ENCODE data around the gene SMG7. TPM values are rescaled to one million over a fixed set of nuclear protein-coding genes. Genes with fewer than 3 reads are reported as not detected.

SMG7 gene
- total and polyA plus RNA-seq, 10 of the 15 experiments (the other 5 are each of a cell fraction or from before 2014, with no cell fraction given): 9.5 to 65.4 (median 42.7) TPM

DNA sequence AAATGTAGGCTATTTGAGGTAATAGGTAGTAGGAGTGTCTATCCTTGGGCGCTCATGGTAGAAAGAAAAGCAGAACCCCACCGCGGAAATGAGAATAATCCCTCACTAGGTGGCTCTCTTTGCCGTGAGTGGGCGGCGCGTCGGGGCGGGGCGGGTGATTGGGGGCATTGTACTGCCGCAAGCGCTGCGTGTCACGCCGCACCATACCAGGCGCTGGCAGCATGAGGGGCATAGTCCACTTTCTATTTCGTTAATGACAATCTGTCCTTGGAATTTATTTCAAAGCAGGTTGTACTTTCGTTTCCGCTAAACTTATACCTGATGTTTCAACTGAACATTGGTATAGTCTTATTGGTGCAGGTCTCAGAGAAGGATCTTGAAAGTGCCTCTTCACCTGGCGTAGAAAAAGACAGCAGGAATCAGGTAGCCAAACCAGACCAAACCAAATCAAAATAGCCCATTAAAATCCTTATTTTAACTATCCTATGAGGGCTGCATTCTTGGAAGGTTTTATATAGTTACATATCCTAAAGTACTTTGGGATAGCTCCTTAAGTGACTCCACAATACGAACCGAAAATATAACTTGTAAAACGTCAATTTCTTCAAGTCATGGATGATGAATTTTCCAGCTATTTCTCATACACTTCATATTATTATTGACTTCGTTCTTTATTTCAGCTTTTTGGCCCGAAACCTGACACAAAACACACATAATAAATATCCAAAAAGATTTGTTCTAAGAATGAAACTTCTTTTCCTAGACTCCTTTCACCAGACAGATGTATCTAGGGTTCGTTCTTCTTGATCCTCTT, 1.9 kb upstream of the SMG7 start (continued):
- TF ChIP-seq, protein P1, sequence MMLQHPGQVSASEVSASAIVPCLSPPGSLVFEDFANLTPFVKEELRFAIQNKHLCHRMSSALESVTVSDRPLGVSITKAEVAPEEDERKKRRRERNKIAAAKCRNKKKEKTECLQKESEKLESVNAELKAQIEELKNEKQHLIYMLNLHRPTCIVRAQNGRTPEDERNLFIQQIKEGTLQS (IDR thresholded peaks at IDR 0.05; ENCODE audit: borderline replicate concordance, extremely low read depth, low read depth, low read length): no peak
- TF ChIP-seq, protein P2, sequence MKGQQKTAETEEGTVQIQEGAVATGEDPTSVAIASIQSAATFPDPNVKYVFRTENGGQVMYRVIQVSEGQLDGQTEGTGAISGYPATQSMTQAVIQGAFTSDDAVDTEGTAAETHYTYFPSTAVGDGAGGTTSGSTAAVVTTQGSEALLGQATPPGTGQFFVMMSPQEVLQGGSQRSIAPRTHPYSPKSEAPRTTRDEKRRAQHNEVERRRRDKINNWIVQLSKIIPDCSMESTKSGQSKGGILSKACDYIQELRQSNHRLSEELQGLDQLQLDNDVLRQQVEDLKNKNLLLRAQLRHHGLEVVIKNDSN (IDR thresholded peaks at IDR 0.05; ENCODE audit: borderline replicate concordance, extremely low read length, insufficient read depth, low read depth, low read length): no peak
- TF ChIP-seq FOXK2 (IDR thresholded peaks at IDR 0.05) (no peak), SPI1 (IDR thresholded peaks at IDR 0.05; ENCODE audit: borderline replicate concordance, insufficient read depth, low read depth, low read length) (peak; percentile 64; the same call in 1 of the 2 replicates), MTA3 (IDR thresholded peaks at IDR 0.05; ENCODE audit: borderline replicate concordance, low read length) (no peak), NBN (IDR thresholded peaks at IDR 0.05) (0 out of 2 replicates have a peak, but pooled peaks have one; percentile 53), CHD4 (IDR thresholded peaks at IDR 0.05) (no peak), IKZF1 (conservative IDR thresholded peaks at IDR 0.05) (peak; percentile 66), CBX3 (IDR thresholded peaks at IDR 0.05; ENCODE audit: borderline replicate concordance, low read depth) (no peak), MTA2 (IDR thresholded peaks at IDR 0.05; ENCODE audit: low read depth) (peak; percentile 38; the same call in 1 of the 2 replicates), ESRRA (IDR thresholded peaks at IDR 0.05; ENCODE audit: low read length) (peak; percentile 72; the same call in 1 of the 2 replicates), BRCA1 (IDR thresholded peaks at IDR 0.05; ENCODE audit: low read depth, low read length) (no peak), NRF1 (conservative IDR thresholded peaks at IDR 0.05; ENCODE audit: low read depth, low read length) (no peak), CREM (IDR thresholded peaks at IDR 0.05; ENCODE audit: low read depth) (peak; percentile 72; the same call in 1 of the 2 replicates), EZH2 (IDR thresholded peaks at IDR 0.05; ENCODE audit: borderline replicate concordance, control insufficient read depth, low read depth, low read length) (no peak), ETV6 (conservative IDR thresholded peaks at IDR 0.05 in 1 of 2, IDR thresholded peaks at IDR 0.05 in 1 of 2; ENCODE audit: borderline replicate concordance in 1 of 2, low read depth in 1 of 2) (no peak), ZBED1 (IDR thresholded peaks at IDR 0.05; ENCODE audit: borderline replicate concordance) (peak; percentile 47; the same call in 1 of the 2 replicates)
- TF ChIP-seq, protein P3, sequence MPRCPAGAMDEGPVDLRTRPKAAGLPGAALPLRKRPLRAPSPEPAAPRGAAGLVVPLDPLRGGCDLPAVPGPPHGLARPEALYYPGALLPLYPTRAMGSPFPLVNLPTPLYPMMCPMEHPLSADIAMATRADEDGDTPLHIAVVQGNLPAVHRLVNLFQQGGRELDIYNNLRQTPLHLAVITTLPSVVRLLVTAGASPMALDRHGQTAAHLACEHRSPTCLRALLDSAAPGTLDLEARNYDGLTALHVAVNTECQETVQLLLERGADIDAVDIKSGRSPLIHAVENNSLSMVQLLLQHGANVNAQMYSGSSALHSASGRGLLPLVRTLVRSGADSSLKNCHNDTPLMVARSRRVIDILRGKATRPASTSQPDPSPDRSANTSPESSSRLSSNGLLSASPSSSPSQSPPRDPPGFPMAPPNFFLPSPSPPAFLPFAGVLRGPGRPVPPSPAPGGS (IDR thresholded peaks at IDR 0.05; ENCODE audit: borderline replicate concordance, insufficient read depth, low read depth, low read length, poor library complexity, severe bottlenecking): no peak
- TF ChIP-seq, protein P4, sequence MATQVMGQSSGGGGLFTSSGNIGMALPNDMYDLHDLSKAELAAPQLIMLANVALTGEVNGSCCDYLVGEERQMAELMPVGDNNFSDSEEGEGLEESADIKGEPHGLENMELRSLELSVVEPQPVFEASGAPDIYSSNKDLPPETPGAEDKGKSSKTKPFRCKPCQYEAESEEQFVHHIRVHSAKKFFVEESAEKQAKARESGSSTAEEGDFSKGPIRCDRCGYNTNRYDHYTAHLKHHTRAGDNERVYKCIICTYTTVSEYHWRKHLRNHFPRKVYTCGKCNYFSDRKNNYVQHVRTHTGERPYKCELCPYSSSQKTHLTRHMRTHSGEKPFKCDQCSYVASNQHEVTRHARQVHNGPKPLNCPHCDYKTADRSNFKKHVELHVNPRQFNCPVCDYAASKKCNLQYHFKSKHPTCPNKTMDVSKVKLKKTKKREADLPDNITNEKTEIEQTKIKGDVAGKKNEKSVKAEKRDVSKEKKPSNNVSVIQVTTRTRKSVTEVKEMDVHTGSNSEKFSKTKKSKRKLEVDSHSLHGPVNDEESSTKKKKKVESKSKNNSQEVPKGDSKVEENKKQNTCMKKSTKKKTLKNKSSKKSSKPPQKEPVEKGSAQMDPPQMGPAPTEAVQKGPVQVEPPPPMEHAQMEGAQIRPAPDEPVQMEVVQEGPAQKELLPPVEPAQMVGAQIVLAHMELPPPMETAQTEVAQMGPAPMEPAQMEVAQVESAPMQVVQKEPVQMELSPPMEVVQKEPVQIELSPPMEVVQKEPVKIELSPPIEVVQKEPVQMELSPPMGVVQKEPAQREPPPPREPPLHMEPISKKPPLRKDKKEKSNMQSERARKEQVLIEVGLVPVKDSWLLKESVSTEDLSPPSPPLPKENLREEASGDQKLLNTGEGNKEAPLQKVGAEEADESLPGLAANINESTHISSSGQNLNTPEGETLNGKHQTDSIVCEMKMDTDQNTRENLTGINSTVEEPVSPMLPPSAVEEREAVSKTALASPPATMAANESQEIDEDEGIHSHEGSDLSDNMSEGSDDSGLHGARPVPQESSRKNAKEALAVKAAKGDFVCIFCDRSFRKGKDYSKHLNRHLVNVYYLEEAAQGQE (IDR thresholded peaks at IDR 0.05; ENCODE audit: low read depth, low read length): no peak
- TF ChIP-seq, protein P5, sequence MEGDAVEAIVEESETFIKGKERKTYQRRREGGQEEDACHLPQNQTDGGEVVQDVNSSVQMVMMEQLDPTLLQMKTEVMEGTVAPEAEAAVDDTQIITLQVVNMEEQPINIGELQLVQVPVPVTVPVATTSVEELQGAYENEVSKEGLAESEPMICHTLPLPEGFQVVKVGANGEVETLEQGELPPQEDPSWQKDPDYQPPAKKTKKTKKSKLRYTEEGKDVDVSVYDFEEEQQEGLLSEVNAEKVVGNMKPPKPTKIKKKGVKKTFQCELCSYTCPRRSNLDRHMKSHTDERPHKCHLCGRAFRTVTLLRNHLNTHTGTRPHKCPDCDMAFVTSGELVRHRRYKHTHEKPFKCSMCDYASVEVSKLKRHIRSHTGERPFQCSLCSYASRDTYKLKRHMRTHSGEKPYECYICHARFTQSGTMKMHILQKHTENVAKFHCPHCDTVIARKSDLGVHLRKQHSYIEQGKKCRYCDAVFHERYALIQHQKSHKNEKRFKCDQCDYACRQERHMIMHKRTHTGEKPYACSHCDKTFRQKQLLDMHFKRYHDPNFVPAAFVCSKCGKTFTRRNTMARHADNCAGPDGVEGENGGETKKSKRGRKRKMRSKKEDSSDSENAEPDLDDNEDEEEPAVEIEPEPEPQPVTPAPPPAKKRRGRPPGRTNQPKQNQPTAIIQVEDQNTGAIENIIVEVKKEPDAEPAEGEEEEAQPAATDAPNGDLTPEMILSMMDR (IDR thresholded peaks at IDR 0.05 in 2 of 3, conservative IDR thresholded peaks at IDR 0.05 in 1 of 3; ENCODE audit: control insufficient read depth in 2 of 3, extremely low read depth in 1 of 3, insufficient read depth in 1 of 3, low read depth in 3 of 3, low read length in 3 of 3): peak; percentile 37 to 73 (median 38); a peak in 5 of 6 replicates

Data from GM12878 (cell line).